GM21528 (cell line): Measurements from ENCODE around the gene OCA2.
"Not testable (repeated sequence)": the region's sequence is repeated elsewhere in the genome, so short reads cannot be mapped to it uniquely, and the experiment has no call there.

Experiments
- ATAC-seq: cut with Tn5 transposase; IDR thresholded peaks from one replicate; pipeline ENCODE4 v1.9.1; 2021; ENCODE audit warnings: mild to moderate bottlenecking, moderate library complexity; ENCODE audit not compliant: unreplicated experiment, low FRiP score

The OCA2 gene

GRCh38 chr15:27757052-27757451, 342.1 kb downstream of the OCA2 start:
- ATAC-seq: no peak

DNA sequence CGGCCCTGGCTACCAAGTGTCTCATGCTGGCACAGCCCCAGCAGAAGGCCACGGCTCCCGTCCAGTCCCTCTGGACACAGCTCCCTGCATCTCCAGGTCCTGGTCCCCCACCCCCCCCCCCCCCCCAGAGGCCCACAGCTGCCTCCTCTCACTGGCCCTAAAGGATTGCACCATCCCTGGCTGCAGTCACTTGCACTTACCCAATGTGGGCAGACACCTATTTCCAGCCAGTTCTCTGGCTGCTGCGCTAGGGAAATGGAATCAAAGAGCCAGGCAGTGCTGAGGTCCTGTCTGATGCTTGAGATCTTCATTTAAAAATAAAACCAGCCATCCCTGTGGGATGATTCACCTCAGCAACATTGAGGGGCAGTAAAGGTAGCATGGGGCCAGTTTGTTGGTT, 346.4 kb downstream of the OCA2 start:
- no peak for ATAC-seq

DNA sequence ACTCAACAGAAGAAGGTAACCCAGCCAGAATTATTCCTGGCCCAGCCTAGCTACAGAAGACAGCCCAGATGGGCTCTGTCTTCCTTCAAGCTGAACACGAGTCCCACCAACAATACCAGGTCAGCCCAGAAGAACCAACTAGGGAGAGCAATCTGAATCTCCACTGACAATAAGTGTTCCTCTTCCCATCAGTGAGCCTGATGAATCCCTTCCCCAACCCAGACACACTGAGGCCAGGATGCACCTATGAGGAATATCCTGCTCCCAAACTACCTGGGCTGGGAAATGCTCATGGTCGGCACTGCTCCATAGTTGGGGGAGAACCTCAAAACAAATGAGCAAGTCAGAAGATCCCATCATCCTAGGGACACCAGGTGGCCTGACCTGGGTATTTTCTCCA, 351.1 kb downstream of the OCA2 start:
- no peak for ATAC-seq

DNA sequence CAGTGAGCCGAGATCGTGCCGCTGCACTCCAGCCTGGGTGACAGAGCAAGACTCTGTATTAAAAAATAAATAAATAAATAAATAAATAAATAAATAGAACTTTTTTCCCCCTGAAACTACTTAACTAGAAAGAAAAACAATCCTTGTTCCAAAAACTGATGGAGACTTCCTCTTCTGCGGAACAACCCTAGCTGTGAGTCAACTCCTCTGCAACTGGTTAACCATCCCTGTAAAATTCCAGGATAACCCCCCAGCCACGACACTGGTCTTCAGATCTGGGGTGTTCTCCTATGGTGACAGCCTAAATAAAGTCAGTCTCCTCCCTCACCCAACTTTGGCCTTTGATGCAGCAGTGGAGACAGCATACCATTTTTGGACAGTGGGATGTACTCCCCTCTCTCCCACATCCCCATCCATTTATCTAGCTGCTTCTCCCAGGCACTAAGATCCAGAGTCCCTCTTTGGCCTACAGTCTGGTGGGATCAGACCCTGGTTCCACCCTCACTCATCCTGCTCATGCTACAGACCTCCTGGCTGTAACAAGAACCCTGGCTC, 352.6 kb downstream of the OCA2 start:
- ATAC-seq: no peak

DNA sequence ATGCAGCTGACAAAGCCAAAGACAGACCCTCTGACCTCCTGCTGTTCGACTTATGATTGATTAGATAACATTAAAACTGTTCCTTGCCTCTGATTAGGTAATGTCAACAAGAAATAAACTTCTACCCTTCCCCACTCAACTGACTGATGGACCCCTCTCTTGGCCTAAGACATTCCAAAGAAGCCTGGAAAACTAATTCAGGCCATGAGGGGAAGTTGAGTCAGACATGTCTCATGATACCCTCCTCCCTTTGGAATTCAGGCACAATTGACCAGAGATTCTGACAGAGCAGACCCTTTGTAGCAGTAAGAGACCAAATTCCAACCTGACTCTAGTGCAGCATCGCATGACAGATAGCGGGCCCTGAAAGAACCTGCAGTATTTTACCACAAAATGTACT, 354.5 kb downstream of the OCA2 start:
- no peak for ATAC-seq

GRCh38 chr15:27743638-27744037, 355.5 kb downstream of the OCA2 start:
- ATAC-seq: no peak

DNA sequence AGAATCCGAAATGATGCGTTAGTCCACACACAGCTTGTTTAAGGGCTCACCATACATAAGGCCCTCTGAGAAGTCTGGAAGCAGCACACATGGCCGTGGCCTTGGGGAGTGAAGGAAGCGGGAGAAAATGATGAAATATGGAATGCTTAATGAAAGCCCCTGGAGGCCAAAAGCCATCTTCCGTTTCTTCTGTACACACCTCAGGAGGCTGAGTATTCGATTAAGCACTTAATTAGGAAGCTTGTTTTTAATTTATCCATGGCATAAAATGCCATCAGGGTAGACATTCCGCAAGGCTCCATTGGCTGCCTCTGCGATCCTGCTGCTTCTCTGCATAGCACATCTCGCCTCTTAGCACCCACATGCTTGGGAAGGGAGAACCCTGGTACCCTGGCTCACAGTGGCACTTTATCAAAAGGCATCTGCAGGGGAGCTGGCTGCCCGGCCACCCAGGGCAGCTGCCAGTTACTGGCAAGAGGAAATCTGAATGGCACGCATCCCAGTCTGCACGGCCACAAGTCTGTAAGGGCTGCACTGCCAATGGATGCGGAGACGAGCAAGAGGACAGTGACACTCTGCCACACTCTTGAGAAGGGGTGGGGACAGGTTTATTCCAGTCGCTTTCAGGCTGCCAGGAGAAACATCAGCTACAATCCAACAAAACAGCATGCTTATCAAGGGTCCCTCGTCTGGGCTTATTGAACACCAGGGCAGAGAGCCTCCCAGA, 356.2 kb downstream of the OCA2 start:
- ATAC-seq: no peak

GRCh38 chr15:27741226-27741860, 357.8 kb downstream of the OCA2 start:
- no peak for ATAC-seq

- no peak for ATAC-seq
Observed at GRCh38 chr15:27734785-27735495, 364.2 kb downstream of the OCA2 start.

GRCh38 chr15:27731776-27732175, 367.3 kb downstream of the OCA2 start:
- ATAC-seq: no peak

DNA sequence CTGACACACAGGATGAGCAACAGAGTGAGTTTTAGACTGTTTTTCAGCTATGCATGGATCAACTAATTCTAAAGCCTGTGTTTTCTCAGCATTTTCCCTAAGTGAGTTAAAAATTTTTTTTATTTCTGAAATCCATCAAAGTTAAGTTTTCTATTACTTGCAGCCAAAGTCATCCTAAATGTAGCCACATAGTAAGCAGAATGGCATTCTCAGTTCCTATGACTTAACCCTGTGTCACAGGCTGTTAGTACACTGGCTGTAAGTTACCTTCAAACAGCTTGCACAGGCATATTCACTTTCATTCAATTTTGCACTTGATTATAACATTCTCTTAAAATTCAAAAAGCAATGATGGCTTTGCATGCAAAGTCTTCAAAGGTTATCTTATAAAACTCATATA, 368.2 kb downstream of the OCA2 start:
- ATAC-seq: no peak

DNA sequence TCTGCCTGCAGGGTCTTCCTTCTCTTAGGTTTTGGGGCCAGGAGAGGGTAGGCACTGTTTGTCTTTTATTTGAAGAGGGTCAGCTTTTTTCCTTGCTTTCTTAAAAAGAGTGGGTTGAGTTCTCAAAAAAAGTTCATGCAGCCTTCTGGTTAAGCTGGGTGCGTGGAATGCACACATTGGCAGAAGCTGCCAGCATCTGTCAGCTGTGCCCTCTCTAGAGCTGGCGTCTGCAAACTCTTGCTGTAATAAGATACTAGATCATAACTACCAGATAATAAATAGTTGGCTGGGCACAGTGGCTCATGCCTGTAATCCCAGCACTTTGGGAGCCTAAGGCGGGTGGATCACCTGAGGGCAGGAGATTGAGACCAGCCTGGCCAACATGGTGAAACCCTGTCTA, 373.4 kb downstream of the OCA2 start:
- ATAC-seq: no peak

GRCh38 chr15:27723821-27724220, 375.3 kb downstream of the OCA2 start:
- ATAC-seq: no peak

GRCh38 chr15:27722102-27722501, 377.0 kb downstream of the OCA2 start:
- no peak for ATAC-seq

GRCh38 chr15:27714675-27715074, 384.4 kb downstream of the OCA2 start:
- no peak for ATAC-seq

DNA sequence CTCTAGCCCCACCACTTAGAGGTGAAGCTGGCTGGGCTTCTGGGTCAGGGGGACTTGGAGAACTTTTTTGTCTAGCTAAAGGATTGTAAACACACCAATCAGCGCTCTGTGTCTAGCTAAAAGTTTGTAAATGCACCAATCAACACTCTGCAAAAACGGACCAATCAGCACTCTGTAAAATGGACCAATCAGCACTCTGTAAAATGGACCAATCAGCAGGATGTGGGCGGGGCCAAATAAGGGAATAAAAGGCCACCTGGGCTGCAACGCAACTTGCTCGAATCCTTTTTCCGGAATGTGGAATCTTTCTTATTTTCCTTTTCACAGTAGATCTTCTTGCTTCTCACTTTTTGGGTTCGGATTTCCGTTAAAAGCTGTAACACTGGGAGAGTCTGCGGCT, 385.3 kb downstream of the OCA2 start:
- not testable (repeated sequence) for ATAC-seq

- ATAC-seq: no peak
Observed at GRCh38 chr15:27707257-27707656, 391.9 kb downstream of the OCA2 start.

DNA sequence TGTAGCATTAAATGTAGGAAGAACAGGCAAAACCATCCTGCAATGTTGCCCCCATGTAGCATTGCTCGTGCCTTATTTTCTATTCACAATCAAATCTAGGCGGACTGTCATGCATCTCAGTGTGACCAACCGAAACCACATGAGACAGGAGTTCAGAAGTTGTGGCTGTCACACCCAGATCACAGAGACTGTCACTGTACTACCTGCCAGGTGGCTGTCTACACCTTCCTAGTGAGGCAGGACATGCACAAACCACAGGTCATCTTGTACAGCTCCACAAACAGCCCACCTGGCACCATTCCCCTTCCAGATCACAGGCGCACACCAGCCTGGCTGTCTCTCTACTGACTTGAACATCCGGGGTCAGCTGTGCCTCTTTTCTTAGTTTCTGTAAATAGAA, 392.8 kb downstream of the OCA2 start:
- ATAC-seq: no peak

GRCh38 chr15:27705056-27705455, 394.1 kb downstream of the OCA2 start:
- no peak for ATAC-seq
